GM13977 (cell line): ENCODE measurements around the gene DRD2.
A peak's percentile ranks its signal among the peaks of the same experiment; 100 is the strongest.

Experiments used
- DNase-seq: peaks from one replicate; pipeline ENCODE4 v3.0.0; 2012; ENCODE audit warnings: low spot score
- CTCF ChIP-seq: IDR thresholded peaks from 2 replicates; pipeline ENCODE4 v1.5.1; 2012; ENCODE audit warnings: mild to moderate bottlenecking, control low read depth; ENCODE audit not compliant: insufficient read depth; ENCODE audit errors: extremely low read depth, missing control alignments
- in situ Hi-C: fragments of 300-500 bp; cut with MboI; formaldehyde crosslinking; loops from one replicate; pipeline ENCODE4 v1.12.0; 2022; ENCODE audit warnings: low sequenced_read_pairs, low pct_unique_long_range_greater_than_20kb, mixed read lengths, inconsistent platforms; ENCODE audit not compliant: unreplicated experiment

DRD2 gene

GRCh38 chr11:113454455-113454854 is 20.7 kb downstream of the DRD2 start:
- DNase-seq: no peak
- in situ Hi-C loops: no loop called here
- TF ChIP-seq CTCF: no peak

- in situ Hi-C loops: no loop called here
- no peak for TF ChIP-seq CTCF
- no peak for DNase-seq
Measured at GRCh38 chr11:113449743-113450142, 25.5 kb downstream of the DRD2 start.

- in situ Hi-C loops: no loop called here
- TF ChIP-seq CTCF: no peak
- no peak for DNase-seq
Measured at GRCh38 chr11:113448316-113448677, 26.9 kb downstream of the DRD2 start.

GRCh38 chr11:113447621-113448315 is 27.4 kb downstream of the DRD2 start:
- no peak for TF ChIP-seq CTCF
- DNase-seq: no peak
- in situ Hi-C loops: no loop called here

- in situ Hi-C loops: no loop called here
- no peak for DNase-seq
- no peak for TF ChIP-seq CTCF
Measured at GRCh38 chr11:113446938-113447337, 28.3 kb downstream of the DRD2 start.

GRCh38 chr11:113446112-113446511 is 29.1 kb downstream of the DRD2 start:
- peak; percentile 34 for DNase-seq
- TF ChIP-seq CTCF: no peak
- in situ Hi-C loops: no loop called here
